Activated CD8-positive, alpha-beta T cell treated with anti-CD3 and anti-CD28 coated beads, Interleukin-2, amount 10 ng/mL, durations not matched to agents 7 days and 5 days (primary cell): ENCODE data around the gene ELMO1. TPM values are rescaled to one million over a fixed set of nuclear protein-coding genes. Genes with fewer than 3 reads are reported as not detected.

Source experiments
- ATAC-seq: fragments of 150-1000 bp; cut with Tn5 transposase; one replicate; pipeline ENCODE4 v1.10.0; 2021; ENCODE audit warnings: moderate library complexity
- CTCF ChIA-PET: fragments of 350-600 bp; sonication (Branson Sonifier 250); formaldehyde crosslinking; loops from one replicate; lab custom pipeline; 2021; ENCODE audit warnings: antibody characterized with exemption; lab: Charles Lee
- POLR2A ChIA-PET: fragments of 350-600 bp; sonication (Branson Sonifier 250); formaldehyde crosslinking; loops from one replicate; lab custom pipeline; 2021; ENCODE audit warnings: antibody characterized with exemption; lab: Charles Lee
- DNase-seq: peaks from one replicate; pipeline ENCODE4 v3.0.0-alpha.2; 2020
- H3K27ac Mint-ChIP-seq: one replicate; pipeline ENCODE4 v1.8.0; 2021; ENCODE audit warnings: mild to moderate bottlenecking, mixed read lengths
- H3K27me3 Mint-ChIP-seq: one replicate; pipeline ENCODE4 v1.8.0; 2021; ENCODE audit warnings: low read depth, mixed read lengths
- H3K36me3 Mint-ChIP-seq: one replicate; pipeline ENCODE4 v1.8.0; 2021; ENCODE audit warnings: low read depth, mixed read lengths
- H3K4me1 Mint-ChIP-seq: one replicate; pipeline ENCODE4 v1.8.0; 2021; ENCODE audit warnings: low read depth, mixed read lengths
- H3K4me3 Mint-ChIP-seq: one replicate; pipeline ENCODE4 v1.8.0; 2021; ENCODE audit warnings: mild to moderate bottlenecking, mixed read lengths
- H3K9me3 Mint-ChIP-seq: one replicate; pipeline ENCODE4 v1.8.0; 2022; ENCODE audit warnings: mixed read lengths; ENCODE audit not compliant: insufficient read depth
- total RNA-seq, 2 experiments: library from RNA; stranded (reverse); gene quantifications; one replicate each; pipeline ENCODE4 v1.2.3, GENCODE V29; 2021

The ELMO1 gene
- total RNA-seq, 2 experiments from 2014 or later = 64.0 to 68.5 TPM

- no peak overlapping the region for H3K27ac Mint-ChIP-seq
- H3K4me1 Mint-ChIP-seq = peaks cover 11% of the 10 kb centered on the region
- no peaks in the 10 kb centered on the region for H3K9me3 Mint-ChIP-seq
- ChIA-PET CTCF (interaction anchor here (0.6 kb wide), 1 partner anchor 186 kb away, joined by 4 read pairs; no protein-coding TSS in a partner anchor), POLR2A (no interaction called here)
- H3K27me3 Mint-ChIP-seq = no peaks in the 10 kb centered on the region
- H3K4me3 Mint-ChIP-seq = no peak overlapping the region
- ATAC-seq (no peak), DNase-seq (no peak)
- H3K36me3 Mint-ChIP-seq = peaks cover 23% of the 10 kb centered on the region
These were observed 434.9 kb downstream of the ELMO1 start for GRCh38 chr7:37013771-37014170.

DNA sequence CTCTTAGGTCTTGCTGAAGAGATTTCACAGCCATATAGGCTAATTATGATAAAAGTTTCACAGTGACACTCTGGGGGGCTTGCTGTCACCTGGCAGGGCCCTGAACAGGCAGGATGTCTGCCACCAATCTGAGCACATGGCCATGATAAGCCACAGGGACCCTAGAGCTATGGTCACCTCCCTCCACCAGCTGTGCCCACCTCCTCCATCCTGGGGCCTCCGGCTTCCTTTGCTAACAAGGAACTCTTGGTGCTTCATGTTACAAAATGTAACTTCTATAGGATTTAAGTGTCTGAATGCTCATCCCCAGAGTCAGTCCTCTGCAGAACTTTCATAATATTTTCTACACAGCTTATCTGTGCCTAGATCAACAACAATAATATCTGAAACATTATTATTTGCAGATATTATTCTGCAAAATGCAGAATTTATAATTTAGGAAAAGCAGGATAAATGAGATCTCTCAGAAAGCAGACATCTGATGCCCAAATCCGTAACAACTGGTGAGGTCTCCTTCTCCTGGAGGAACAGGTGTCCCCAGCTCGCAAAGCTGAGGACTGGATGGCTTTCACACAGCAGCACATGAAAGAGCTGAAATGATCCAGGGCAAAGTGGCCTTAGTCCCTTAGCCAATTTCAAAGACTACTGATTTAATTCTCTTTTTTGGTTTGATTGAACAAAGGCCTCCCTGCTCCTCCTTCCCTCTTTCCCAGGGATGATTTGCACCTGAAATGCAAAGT lies 437.3 kb downstream of the ELMO1 start:
- CTCF ChIA-PET = interaction anchor here (1.2 kb wide), 3 partner anchors 24 to 26 kb away, joined by 3 read pairs; no protein-coding TSS in a partner anchor
- H3K4me3 Mint-ChIP-seq = no peak overlapping the region
- H3K27me3 Mint-ChIP-seq = no peaks in the 10 kb centered on the region
- peaks cover 15% of the 10 kb centered on the region for H3K36me3 Mint-ChIP-seq
- H3K9me3 Mint-ChIP-seq = no peaks in the 10 kb centered on the region
- DNase-seq = no peak
- POLR2A ChIA-PET = no interaction called here
- peaks cover 4% of the 10 kb centered on the region for H3K4me1 Mint-ChIP-seq
- H3K27ac Mint-ChIP-seq = no peak overlapping the region
- no peak for ATAC-seq

DNA sequence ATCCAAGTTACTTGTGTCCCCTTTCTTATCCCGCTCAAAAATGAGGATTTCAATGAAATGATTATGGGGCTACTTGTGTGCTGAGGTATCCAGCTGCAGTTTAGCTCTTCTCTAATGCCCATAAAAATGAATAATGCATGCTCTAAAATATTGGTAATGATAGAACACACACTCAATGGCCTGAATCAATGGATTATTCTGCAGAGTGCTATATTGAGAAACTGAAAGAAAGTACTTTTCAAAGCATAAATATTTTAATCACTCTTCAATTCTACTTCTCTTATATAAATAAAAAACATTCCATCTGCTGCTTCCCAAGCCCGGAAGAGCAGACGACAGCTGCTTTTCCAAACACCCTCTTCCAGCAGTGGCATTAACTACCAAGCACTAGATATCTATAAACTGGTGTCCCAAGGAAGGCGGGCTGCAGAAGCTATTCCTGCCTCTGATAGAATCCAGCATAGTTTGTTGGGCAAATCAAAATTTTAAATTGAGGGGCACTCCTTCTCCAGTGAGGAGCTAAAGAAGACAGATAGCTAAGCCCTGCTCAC lies 439.5 kb downstream of the ELMO1 start:
- DNase-seq (no peak), ATAC-seq (no peak)
- Mint-ChIP-seq H3K27me3 (no peaks in the 10 kb centered on the region), H3K9me3 (no peaks in the 10 kb centered on the region), H3K27ac (no peak overlapping the region), H3K4me3 (no peak overlapping the region), H3K4me1 (no peaks in the 10 kb centered on the region), H3K36me3 (peaks cover 16% of the 10 kb centered on the region)
- POLR2A ChIA-PET = no interaction called here
- CTCF ChIA-PET = interaction anchor here (1.3 to 1.8 kb wide), 2 partner anchors 13 to 21 kb away, joined by 4 to 5 read pairs; no protein-coding TSS in a partner anchor

DNA sequence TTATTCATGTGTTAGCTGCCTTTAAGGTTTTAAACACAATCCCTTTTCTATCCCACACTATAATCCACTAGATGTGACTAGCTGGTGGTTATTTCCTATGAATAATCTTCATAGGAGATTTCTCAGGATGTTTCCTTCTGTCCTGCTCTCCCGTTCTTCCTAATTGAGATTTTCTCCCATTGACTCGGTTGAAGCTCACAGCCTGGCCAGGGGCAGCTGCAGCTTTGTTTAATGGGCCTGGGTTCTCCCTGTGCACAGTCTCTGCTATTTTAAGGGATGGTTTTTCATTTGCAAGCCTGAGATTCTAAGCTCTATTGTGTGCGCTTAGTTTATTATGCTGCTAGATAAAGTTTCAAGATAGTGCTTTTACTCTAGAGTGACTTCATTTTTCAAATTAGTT lies 441.0 kb downstream of the ELMO1 start:
- Mint-ChIP-seq H3K9me3 (no peaks in the 10 kb centered on the region), H3K4me1 (no peaks in the 10 kb centered on the region), H3K27ac (no peak overlapping the region), H3K4me3 (no peak overlapping the region), H3K36me3 (peaks cover 16% of the 10 kb centered on the region), H3K27me3 (no peaks in the 10 kb centered on the region)
- no peak for DNase-seq
- ATAC-seq = no peak
- ChIA-PET POLR2A (no interaction called here), CTCF (interaction anchor here (0.6 to 1.9 kb wide), 5 partner anchors 21 to 1856 kb away, joined by 3 to 7 read pairs (median 4); no protein-coding TSS in a partner anchor)

DNA sequence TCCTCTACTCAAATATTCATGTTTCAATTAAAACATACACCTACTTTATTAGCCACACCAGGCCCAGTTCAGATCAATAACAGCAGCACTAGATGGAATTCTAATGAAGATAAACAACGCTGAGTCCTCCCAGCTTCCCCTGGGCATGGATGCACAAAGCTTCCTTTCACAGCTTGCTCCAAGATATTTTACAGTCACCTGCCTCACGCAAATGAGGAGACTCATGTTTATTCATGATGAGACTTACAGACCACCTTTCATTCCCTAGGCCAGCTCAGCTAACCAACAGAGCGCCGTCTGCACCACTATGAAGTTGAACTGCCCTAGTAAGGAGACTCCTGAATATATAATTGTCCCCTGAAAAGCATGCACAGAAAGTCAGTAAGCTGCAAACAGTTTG lies 441.4 kb downstream of the ELMO1 start:
- ATAC-seq (no peak), DNase-seq (no peak)
- CTCF ChIA-PET = interaction anchor here (0.8 to 1.9 kb wide), 3 partner anchors 21 to 336 kb away, joined by 4 to 5 read pairs (median 4); no protein-coding TSS in a partner anchor
- peaks cover 18% of the 10 kb centered on the region for H3K36me3 Mint-ChIP-seq
- H3K4me1 Mint-ChIP-seq = no peaks in the 10 kb centered on the region
- POLR2A ChIA-PET = no interaction called here
- no peaks in the 10 kb centered on the region for H3K9me3 Mint-ChIP-seq
- no peaks in the 10 kb centered on the region for H3K27me3 Mint-ChIP-seq
- no peak overlapping the region for H3K4me3 Mint-ChIP-seq
- H3K27ac Mint-ChIP-seq = no peak overlapping the region

DNA sequence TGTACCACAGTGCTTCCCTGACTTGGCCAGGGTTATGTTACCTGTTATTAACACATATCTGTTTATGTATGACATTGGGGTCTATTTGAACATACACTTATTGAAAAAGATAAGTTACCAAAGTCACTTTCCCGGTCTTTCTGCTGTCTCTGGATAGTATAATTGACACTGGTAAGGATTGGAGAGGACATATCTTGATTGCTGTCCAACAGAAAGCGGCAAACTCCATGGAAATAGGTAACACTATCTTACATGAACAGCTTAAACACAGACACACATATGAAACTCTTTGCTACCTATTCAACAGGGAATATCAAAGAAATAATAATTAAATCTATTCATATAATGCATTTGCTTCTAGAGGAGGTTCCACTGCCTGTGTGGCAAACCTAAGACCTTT lies 441.9 kb downstream of the ELMO1 start:
- CTCF ChIA-PET = interaction anchor here (0.9 to 1.9 kb wide), 3 partner anchors 19 to 28 kb away, joined by 3 to 5 read pairs (median 4); no protein-coding TSS in a partner anchor
- H3K4me1 Mint-ChIP-seq = no peaks in the 10 kb centered on the region

GRCh38 chr7:37000511-37000910 lies 448.2 kb downstream of the ELMO1 start:
- CTCF ChIA-PET = interaction anchor here (1.5 kb wide), 1 partner anchor 13 kb away, joined by 4 read pairs; no protein-coding TSS in a partner anchor
- H3K9me3 Mint-ChIP-seq = peaks cover 5% of the 10 kb centered on the region
- ATAC-seq (no peak), DNase-seq (no peak)
- POLR2A ChIA-PET = no interaction called here
- H3K4me3 Mint-ChIP-seq = no peak overlapping the region
- peaks cover 23% of the 10 kb centered on the region for H3K36me3 Mint-ChIP-seq
- no peaks in the 10 kb centered on the region for H3K4me1 Mint-ChIP-seq
- no peak overlapping the region for H3K27ac Mint-ChIP-seq
- H3K27me3 Mint-ChIP-seq = no peaks in the 10 kb centered on the region

More for the DNA sequence above, 441.9 kb downstream of the ELMO1 start:
- Mint-ChIP-seq H3K4me3 (no peak overlapping the region), H3K27me3 (no peaks in the 10 kb centered on the region), H3K36me3 (peaks cover 18% of the 10 kb centered on the region), H3K27ac (no peak overlapping the region), H3K9me3 (no peaks in the 10 kb centered on the region)
- POLR2A ChIA-PET = no interaction called here
- ATAC-seq (no peak), DNase-seq (no peak)

- POLR2A ChIA-PET = no interaction called here
- ATAC-seq = no peak
- Mint-ChIP-seq H3K4me3 (no peak overlapping the region), H3K4me1 (no peaks in the 10 kb centered on the region), H3K36me3 (peaks cover 23% of the 10 kb centered on the region), H3K27ac (no peak overlapping the region), H3K9me3 (peaks cover 5% of the 10 kb centered on the region), H3K27me3 (no peaks in the 10 kb centered on the region)
- no peak for DNase-seq
- CTCF ChIA-PET = interaction anchor here (1.5 kb wide), 1 partner anchor 12 kb away, joined by 4 read pairs; no protein-coding TSS in a partner anchor
These were observed 448.8 kb downstream of the ELMO1 start for GRCh38 chr7:36999626-37000485.

GRCh38 chr7:36995776-36996175 lies 452.9 kb downstream of the ELMO1 start:
- ATAC-seq = no peak
- POLR2A ChIA-PET = interaction anchor here (1.1 kb wide), 1 partner anchor 24 kb away, joined by 3 read pairs; no protein-coding TSS in a partner anchor
- CTCF ChIA-PET = interaction anchor here (1.6 to 2.1 kb wide), 2 partner anchors 9 to 14 kb away, joined by 5 read pairs; no protein-coding TSS in a partner anchor
- H3K4me3 Mint-ChIP-seq = no peak overlapping the region
- no peaks in the 10 kb centered on the region for H3K4me1 Mint-ChIP-seq
- H3K27me3 Mint-ChIP-seq = no peaks in the 10 kb centered on the region
- peaks cover 6% of the 10 kb centered on the region for H3K36me3 Mint-ChIP-seq
- H3K9me3 Mint-ChIP-seq = no peaks in the 10 kb centered on the region
- no peak for DNase-seq
- H3K27ac Mint-ChIP-seq = no peak overlapping the region

GRCh38 chr7:36994456-36995112 lies 454.1 kb downstream of the ELMO1 start:
- Mint-ChIP-seq H3K36me3 (peaks cover 4% of the 10 kb centered on the region), H3K4me3 (no peak overlapping the region), H3K27me3 (no peaks in the 10 kb centered on the region), H3K9me3 (no peaks in the 10 kb centered on the region), H3K4me1 (no peaks in the 10 kb centered on the region), H3K27ac (no peak overlapping the region)
- ChIA-PET CTCF (interaction anchor here (1.3 kb wide), 1 partner anchor 10 kb away, joined by 4 read pairs; no protein-coding TSS in a partner anchor), POLR2A (interaction anchor here (0.6 kb wide), 1 partner anchor 14 kb away, joined by 3 read pairs; no protein-coding TSS in a partner anchor)
- DNase-seq (no peak), ATAC-seq (no peak)
